Measurements from ENCODE around the gene DIP2C. TPM values are rescaled to one million over a fixed set of nuclear protein-coding genes. Genes with fewer than 3 reads are reported as not detected.

The DIP2C gene
- polyA plus RNA-seq, 1 donor from 2014 or later = 1.4 TPM

- Mint-ChIP-seq H3K4me3 (no peak overlapping the region), H3K27me3 (peaks cover 3% of the 10 kb centered on the region), H3K36me3 (peaks cover 7% of the 10 kb centered on the region), H3K27ac (no peak overlapping the region), H3K9me3 (peaks cover 0 to 2% (median 2%) of the 10 kb centered on the region in 3 donors), H3K4me1 (peaks cover 0 to 2% (median 1%) of the 10 kb centered on the region in 3 donors)
These were observed 213.6 kb downstream of the DIP2C start for GRCh38 chr10:475709-476454.

GRCh38 chr10:474946-475345 lies 214.5 kb downstream of the DIP2C start:
- Mint-ChIP-seq H3K4me1 (peaks cover 0 to 2% (median 1%) of the 10 kb centered on the region in 3 donors), H3K36me3 (peaks cover 7% of the 10 kb centered on the region), H3K4me3 (no peak overlapping the region), H3K27me3 (peaks cover 3% of the 10 kb centered on the region), H3K9me3 (peaks cover 0 to 2% (median 2%) of the 10 kb centered on the region in 3 donors), H3K27ac (no peak overlapping the region)

- no peak overlapping the region for H3K27ac Mint-ChIP-seq
These were observed 215.1 kb downstream of the DIP2C start for GRCh38 chr10:474406-474805.

GRCh38 chr10:472241-472910 lies 217.1 kb downstream of the DIP2C start:
- Mint-ChIP-seq H3K4me1 (peaks cover 0 to 2% (median 0%) of the 10 kb centered on the region in 3 donors), H3K36me3 (peaks cover 4% of the 10 kb centered on the region), H3K4me3 (no peak overlapping the region), H3K27me3 (peaks cover 3% of the 10 kb centered on the region), H3K9me3 (peaks cover 0 to 6% (median 0%) of the 10 kb centered on the region in 3 donors), H3K27ac (no peak overlapping the region)

More at GRCh38 chr10:474406-474805, 215.1 kb downstream of the DIP2C start:
- H3K9me3 Mint-ChIP-seq = peaks cover 0 to 2% (median 2%) of the 10 kb centered on the region in 3 donors
- H3K27me3 Mint-ChIP-seq = peaks cover 3% of the 10 kb centered on the region
- peaks cover 0 to 2% (median 1%) of the 10 kb centered on the region in 3 donors for H3K4me1 Mint-ChIP-seq
- H3K4me3 Mint-ChIP-seq = no peak overlapping the region
- peaks cover 7% of the 10 kb centered on the region for H3K36me3 Mint-ChIP-seq

- Mint-ChIP-seq H3K27ac (no peak overlapping the region), H3K4me3 (no peak overlapping the region), H3K4me1 (no peaks in the 10 kb centered on the region), H3K27me3 (peaks cover 3% of the 10 kb centered on the region), H3K36me3 (peaks cover 4% of the 10 kb centered on the region), H3K9me3 (peaks cover 0 to 6% (median 0%) of the 10 kb centered on the region in 3 donors)
These were observed 219.0 kb downstream of the DIP2C start for GRCh38 chr10:470339-471003.

GRCh38 chr10:469947-470338 lies 219.5 kb downstream of the DIP2C start:
- H3K27me3 Mint-ChIP-seq = peaks cover 3% of the 10 kb centered on the region
- H3K9me3 Mint-ChIP-seq = peaks cover 0 to 6% (median 0%) of the 10 kb centered on the region in 3 donors
- peaks cover 4% of the 10 kb centered on the region for H3K36me3 Mint-ChIP-seq
- no peak overlapping the region for H3K4me3 Mint-ChIP-seq
- no peak overlapping the region for H3K27ac Mint-ChIP-seq
- no peaks in the 10 kb centered on the region for H3K4me1 Mint-ChIP-seq

- H3K27me3 Mint-ChIP-seq = no peaks in the 10 kb centered on the region
- H3K27ac Mint-ChIP-seq = no peak overlapping the region
These were observed 229.7 kb downstream of the DIP2C start for GRCh38 chr10:459743-460142.

GRCh38 chr10:458421-458851 lies 231.0 kb downstream of the DIP2C start:
- H3K27ac Mint-ChIP-seq = no peak overlapping the region
- peaks cover 0 to 2% (median 0%) of the 10 kb centered on the region in 3 donors for H3K9me3 Mint-ChIP-seq
- peaks cover 0 to 3% (median 0%) of the 10 kb centered on the region in 3 donors for H3K4me1 Mint-ChIP-seq
- H3K27me3 Mint-ChIP-seq = no peaks in the 10 kb centered on the region
- peaks cover 1% of the 10 kb centered on the region for H3K36me3 Mint-ChIP-seq
- no peak overlapping the region for H3K4me3 Mint-ChIP-seq

More at GRCh38 chr10:459743-460142, 229.7 kb downstream of the DIP2C start:
- H3K36me3 Mint-ChIP-seq = peaks cover 4% of the 10 kb centered on the region
- H3K9me3 Mint-ChIP-seq = peaks cover 0 to 2% (median 0%) of the 10 kb centered on the region in 3 donors
- no peak overlapping the region for H3K4me3 Mint-ChIP-seq
- peaks cover 0 to 3% (median 0%) of the 10 kb centered on the region in 3 donors for H3K4me1 Mint-ChIP-seq

GRCh38 chr10:456486-456885 lies 233.0 kb downstream of the DIP2C start:
- H3K27me3 Mint-ChIP-seq = peaks cover 3% of the 10 kb centered on the region
- peaks cover 0 to 6% (median 4%) of the 10 kb centered on the region in 3 donors for H3K4me1 Mint-ChIP-seq
- H3K9me3 Mint-ChIP-seq = no peaks in the 10 kb centered on the region
- no peak overlapping the region for H3K27ac Mint-ChIP-seq
- no peaks in the 10 kb centered on the region for H3K36me3 Mint-ChIP-seq
- H3K4me3 Mint-ChIP-seq = no peak overlapping the region

- H3K9me3 Mint-ChIP-seq = no peaks in the 10 kb centered on the region
- H3K27ac Mint-ChIP-seq = no peak overlapping the region
- peaks cover 8 to 19% (median 18%) of the 10 kb centered on the region in 3 donors for H3K4me1 Mint-ChIP-seq
- H3K27me3 Mint-ChIP-seq = peaks cover 3% of the 10 kb centered on the region
- no peaks in the 10 kb centered on the region for H3K36me3 Mint-ChIP-seq
- H3K4me3 Mint-ChIP-seq = no peak overlapping the region
These were observed 234.6 kb downstream of the DIP2C start for GRCh38 chr10:454860-455259.

GRCh38 chr10:453647-454046 lies 235.8 kb downstream of the DIP2C start:
- Mint-ChIP-seq H3K9me3 (no peaks in the 10 kb centered on the region), H3K27me3 (peaks cover 3% of the 10 kb centered on the region), H3K27ac (no peak overlapping the region), H3K4me1 (peaks cover 8 to 19% (median 17%) of the 10 kb centered on the region in 3 donors), H3K4me3 (no peak overlapping the region), H3K36me3 (no peaks in the 10 kb centered on the region)

- Mint-ChIP-seq H3K4me3 (no peak overlapping the region), H3K27ac (no peak overlapping the region), H3K36me3 (no peaks in the 10 kb centered on the region), H3K4me1 (peaks cover 8 to 19% (median 17%) of the 10 kb centered on the region in 3 donors), H3K9me3 (no peaks in the 10 kb centered on the region), H3K27me3 (peaks cover 3% of the 10 kb centered on the region)
These were observed 236.7 kb downstream of the DIP2C start for GRCh38 chr10:452512-453426.

GRCh38 chr10:451856-452255 lies 237.6 kb downstream of the DIP2C start:
- Mint-ChIP-seq H3K36me3 (no peaks in the 10 kb centered on the region), H3K27ac (no peak overlapping the region), H3K4me3 (no peak overlapping the region), H3K4me1 (peaks cover 8 to 19% (median 17%) of the 10 kb centered on the region in 3 donors), H3K9me3 (no peaks in the 10 kb centered on the region), H3K27me3 (peaks cover 3% of the 10 kb centered on the region)

- Mint-ChIP-seq H3K36me3 (no peaks in the 10 kb centered on the region), H3K4me1 (peaks cover 8 to 19% (median 17%) of the 10 kb centered on the region in 3 donors), H3K9me3 (no peaks in the 10 kb centered on the region), H3K4me3 (peak overlapping the region in 3 of 4 donors; percentile 59 to 83 (median 74)), H3K27me3 (peaks cover 3% of the 10 kb centered on the region), H3K27ac (peak overlapping the region; percentile 5 to 64 (median 13))
These were observed 238.4 kb downstream of the DIP2C start for GRCh38 chr10:451021-451471.

Measured in IgD-negative memory B cell (primary cell).